HG03558 (cell line): ENCODE measurements around the gene MAD2L1BP.
"Not testable (repeated sequence)": the region's sequence is repeated elsewhere in the genome, so short reads cannot be mapped to it uniquely, and the experiment has no call there.

ENCODE experiments used
- ATAC-seq: cut with Tn5 transposase; IDR thresholded peaks from one replicate; pipeline ENCODE4 v1.9.1; 2021; ENCODE audit warnings: moderate number of reproducible peaks; ENCODE audit not compliant: unreplicated experiment; ENCODE audit errors: extremely low read depth

Gene MAD2L1BP, protein sequence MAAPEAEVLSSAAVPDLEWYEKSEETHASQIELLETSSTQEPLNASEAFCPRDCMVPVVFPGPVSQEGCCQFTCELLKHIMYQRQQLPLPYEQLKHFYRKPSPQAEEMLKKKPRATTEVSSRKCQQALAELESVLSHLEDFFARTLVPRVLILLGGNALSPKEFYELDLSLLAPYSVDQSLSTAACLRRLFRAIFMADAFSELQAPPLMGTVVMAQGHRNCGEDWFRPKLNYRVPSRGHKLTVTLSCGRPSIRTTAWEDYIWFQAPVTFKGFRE

GRCh38 chr6:43635387-43636307 is at the start of gene MAD2L1BP:
Gene MAD2L1BP, plus strand, starts transcription at chr6:43635840. Its CDS starts 36 bp downstream, at chr6:43635876.
- ATAC-seq: peak; percentile 45

GRCh38 chr6:43588194-43588593 is 47.4 kb upstream of the MAD2L1BP start:
- ATAC-seq: no peak

- not testable (repeated sequence) for ATAC-seq
Observed at GRCh38 chr6:43589564-43589963, 46.1 kb upstream of the MAD2L1BP start.

GRCh38 chr6:43593938-43594337 is 41.7 kb upstream of the MAD2L1BP start:
- ATAC-seq: no peak

- no peak for ATAC-seq
Observed at GRCh38 chr6:43600595-43600994, 35.0 kb upstream of the MAD2L1BP start.

GRCh38 chr6:43604174-43604573 is 31.5 kb upstream of the MAD2L1BP start:
- ATAC-seq: no peak

DNA sequence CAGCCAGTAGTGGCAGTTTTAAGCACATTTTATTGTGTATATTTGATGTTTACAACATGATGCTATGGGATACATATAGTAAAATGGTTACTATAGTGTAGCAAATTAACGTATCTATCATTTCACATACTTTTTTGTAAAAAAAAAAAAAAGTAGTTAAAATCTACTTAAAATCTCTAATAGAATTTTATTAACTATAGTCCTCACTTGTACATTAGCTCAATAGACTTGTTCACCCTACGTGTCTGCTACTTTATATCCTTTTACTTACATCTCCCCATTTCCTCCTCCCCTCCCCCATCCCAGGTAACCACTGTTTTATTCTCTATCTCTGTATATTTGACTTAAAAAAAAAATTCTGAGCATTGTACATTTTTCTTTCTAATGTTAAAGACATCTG is 29.6 kb upstream of the MAD2L1BP start:
- no peak for ATAC-seq

DNA sequence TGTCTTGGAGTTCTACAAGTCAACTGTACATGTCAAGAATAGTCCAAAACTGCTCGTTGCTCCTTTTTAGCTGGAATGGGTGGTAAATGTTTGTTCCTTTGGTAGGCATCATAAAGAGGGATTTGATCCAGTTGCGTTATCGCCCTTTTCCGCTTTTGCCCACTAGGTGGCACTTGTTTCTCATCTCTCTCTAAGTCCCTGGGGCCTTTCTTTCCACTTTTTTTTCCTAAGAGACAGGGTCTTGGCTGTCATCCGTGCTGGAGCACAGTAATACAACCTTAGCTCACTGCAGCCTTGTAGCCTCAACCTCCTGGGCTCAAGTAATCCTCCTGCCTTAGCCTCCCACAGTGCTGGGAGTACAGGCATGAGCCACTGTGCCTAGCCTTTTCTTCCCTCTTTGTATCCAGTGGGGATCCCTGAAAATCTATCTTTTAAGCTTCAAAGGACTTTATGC is 27.3 kb upstream of the MAD2L1BP start:
- no peak for ATAC-seq

DNA sequence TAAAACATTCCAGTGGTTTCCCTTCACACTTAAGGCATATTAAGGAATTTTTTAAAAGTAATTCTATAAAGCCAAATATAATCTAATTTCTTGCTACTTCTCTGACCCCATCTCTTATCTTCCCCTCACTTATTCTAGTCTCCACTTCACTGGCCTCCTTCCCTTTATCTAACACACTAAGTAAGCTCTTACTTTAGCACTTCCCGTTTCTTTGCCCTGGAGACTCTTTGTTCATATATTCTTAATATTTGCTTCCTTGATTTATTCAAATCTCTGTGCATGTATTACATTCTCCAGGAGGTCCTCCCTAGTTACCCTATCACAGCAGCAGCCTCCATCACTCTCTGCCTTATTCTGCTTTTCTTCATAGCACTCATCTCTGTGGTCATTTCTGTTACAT is 26.8 kb upstream of the MAD2L1BP start:
- no peak for ATAC-seq

- ATAC-seq: no peak
Observed at GRCh38 chr6:43609402-43609801, 26.2 kb upstream of the MAD2L1BP start.

DNA sequence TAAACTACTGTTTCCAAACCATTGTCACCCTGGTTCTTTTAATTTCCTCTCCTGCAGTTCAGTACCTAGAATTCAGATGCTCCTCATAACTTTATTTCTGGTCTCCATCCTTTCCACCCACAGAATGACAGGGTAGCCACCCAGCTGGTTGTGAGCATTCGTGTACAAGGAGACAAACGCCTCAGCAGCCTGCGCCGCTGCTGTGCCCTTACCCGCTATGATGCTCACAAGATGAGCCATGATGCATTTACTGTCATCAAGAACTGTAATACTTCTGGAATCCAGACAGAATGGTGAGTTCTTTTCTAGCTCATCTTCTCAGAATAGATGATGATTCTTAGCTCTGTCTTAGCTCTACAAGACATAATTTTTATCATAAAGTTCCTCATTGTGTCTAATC is 25.2 kb upstream of the MAD2L1BP start:
- ATAC-seq: no peak

- ATAC-seq: no peak
Observed at GRCh38 chr6:43613721-43614395, 21.8 kb upstream of the MAD2L1BP start.

- no peak for ATAC-seq
Observed at GRCh38 chr6:43614396-43614730, 21.3 kb upstream of the MAD2L1BP start.

DNA sequence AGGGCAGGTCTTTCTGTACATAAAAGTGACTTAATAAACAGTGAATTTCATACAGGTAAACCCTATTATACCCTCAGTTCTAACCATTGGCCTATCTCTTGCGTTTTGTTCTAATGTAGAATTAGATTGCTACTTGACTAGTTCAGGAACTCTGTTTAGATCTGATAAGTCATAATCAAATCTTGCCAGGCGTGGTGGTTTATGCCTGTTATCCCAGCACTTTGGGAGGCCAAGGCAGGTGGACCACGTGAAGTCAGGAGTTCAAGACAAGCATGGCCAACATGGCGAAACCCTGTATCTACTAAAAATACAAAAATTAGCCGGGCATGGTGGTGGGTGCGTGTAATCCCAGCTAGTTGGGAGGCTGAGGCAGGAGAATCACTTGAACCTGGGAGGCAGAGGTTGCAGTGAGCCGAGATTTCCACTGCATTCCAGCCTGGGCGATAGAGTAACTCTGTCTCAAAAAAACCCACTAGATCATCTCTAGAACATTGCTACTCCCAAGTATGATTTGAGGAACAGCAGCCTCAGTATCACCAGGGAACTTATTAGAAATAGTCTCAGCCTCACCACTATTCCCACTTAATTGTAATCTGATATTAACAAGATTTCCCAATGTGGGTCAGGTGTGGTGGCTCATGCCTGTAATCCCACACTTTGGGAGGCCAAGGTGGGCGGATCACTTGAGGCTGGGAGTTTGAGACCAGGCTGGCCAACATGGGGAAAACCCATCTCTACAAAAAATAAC is 18.7 kb upstream of the MAD2L1BP start:
- no peak for ATAC-seq

DNA sequence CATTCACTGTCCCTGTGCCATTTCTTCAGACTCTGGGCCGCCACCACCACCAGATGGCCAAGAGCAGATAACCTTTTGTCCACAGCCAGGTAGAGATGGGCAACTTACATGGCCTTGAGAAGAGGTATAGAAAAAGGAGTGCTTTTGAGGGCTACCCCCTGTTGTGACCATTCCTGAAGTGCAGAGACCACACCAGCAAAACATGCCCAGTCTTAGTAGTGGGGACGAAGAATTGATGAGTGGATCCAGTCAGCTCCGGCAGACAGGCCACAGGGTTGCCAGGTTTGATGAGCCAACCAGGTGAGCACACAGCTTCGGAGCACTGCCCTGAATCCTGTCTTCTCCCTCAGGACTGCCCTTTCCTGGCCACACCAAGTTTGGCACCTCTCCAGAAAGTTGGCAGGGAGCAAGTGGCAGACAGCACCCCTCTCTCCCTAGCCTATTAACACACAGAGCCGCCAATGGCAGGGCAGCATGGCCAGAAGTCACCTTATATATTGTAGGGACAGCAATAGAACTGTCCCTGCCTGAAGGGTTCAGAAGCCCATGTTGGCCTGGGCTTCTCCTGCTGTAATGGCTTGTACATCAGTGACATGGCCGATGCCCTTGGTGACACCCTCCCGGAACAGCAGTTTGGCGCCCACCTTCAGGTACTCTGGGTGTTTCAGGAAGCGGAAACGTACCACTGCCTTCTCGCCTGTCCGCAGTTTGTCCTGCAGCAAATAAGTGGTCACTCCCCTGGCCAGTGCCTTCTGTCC is 14.4 kb upstream of the MAD2L1BP start:
- no peak for ATAC-seq

- no peak for ATAC-seq
Observed at GRCh38 chr6:43621836-43622180, 13.8 kb upstream of the MAD2L1BP start.

DNA sequence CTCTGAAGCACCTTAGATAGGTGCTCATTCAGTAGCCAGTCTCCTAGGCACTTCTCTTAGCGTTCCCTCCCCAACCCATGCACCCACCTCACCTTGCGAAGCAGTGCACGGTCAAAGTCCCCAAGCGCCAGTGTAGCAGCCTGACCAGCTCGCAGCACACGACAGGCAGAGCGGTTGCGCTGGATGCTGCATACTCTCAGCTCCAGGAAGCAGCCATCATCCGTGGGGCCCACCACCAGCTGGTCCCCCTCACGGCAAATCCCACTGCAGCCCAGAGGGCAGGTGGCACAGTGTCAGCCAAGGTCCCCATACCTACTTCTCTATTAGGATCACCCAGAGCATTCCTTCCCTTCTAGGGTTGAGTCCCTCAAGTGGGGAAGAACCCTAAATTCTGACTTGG is 13.1 kb upstream of the MAD2L1BP start:
- no peak for ATAC-seq

GRCh38 chr6:43623880-43624785 is 11.5 kb upstream of the MAD2L1BP start:
- no peak for ATAC-seq
